ENCODE results near the gene HTRA1. TPM values are rescaled to one million over a fixed set of nuclear protein-coding genes. Genes with fewer than 3 reads are reported as not detected.

HTRA1 gene
- total RNA-seq, 4 donors from 2014 or later, result 55.2 to 99.5 (median 80.6) TPM

DNA sequence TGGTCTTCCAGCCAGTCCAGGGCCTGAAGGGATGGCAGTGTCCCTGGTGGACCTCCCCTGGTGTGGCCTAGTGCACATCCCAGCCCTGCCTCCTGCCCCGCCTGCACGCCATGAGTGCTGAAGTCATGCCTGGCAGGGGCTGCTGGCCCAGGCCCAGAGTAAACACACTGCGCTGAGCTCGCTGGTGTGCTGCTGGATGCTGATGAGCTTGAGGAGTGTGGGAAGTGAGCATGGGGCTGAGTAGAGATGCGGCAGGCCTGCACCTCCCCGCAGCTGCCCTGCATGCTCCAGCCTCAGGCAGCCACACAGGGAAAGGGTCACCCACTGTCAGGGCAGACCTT lies 43.2 kb downstream of the HTRA1 start:
- Histone ChIP-seq H3K4me3 (no peak overlapping the region), H3K9me3 (no peaks in the 10 kb centered on the region), H3K4me1 (peaks cover 24% of the 10 kb centered on the region), H3K36me3 (peaks cover 27% of the 10 kb centered on the region), H3K27ac (peak overlapping the region; percentile 14), H3K27me3 (no peaks in the 10 kb centered on the region)
- TF ChIP-seq POLR2A (IDR thresholded peaks at IDR 0.05) (no peak), POLR2AphosphoS5 (IDR thresholded peaks at IDR 0.05) (no peak), EP300 (IDR thresholded peaks at IDR 0.05) (no peak)
- TF ChIP-seq, protein P1, sequence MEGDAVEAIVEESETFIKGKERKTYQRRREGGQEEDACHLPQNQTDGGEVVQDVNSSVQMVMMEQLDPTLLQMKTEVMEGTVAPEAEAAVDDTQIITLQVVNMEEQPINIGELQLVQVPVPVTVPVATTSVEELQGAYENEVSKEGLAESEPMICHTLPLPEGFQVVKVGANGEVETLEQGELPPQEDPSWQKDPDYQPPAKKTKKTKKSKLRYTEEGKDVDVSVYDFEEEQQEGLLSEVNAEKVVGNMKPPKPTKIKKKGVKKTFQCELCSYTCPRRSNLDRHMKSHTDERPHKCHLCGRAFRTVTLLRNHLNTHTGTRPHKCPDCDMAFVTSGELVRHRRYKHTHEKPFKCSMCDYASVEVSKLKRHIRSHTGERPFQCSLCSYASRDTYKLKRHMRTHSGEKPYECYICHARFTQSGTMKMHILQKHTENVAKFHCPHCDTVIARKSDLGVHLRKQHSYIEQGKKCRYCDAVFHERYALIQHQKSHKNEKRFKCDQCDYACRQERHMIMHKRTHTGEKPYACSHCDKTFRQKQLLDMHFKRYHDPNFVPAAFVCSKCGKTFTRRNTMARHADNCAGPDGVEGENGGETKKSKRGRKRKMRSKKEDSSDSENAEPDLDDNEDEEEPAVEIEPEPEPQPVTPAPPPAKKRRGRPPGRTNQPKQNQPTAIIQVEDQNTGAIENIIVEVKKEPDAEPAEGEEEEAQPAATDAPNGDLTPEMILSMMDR (IDR thresholded peaks at IDR 0.05), result no peak
- WGBS, result 43% methylated on average over 4 of the region's 6 CpGs
- peak in 1 of 2 donors; percentile 83 for DNase-seq (ENCODE audit: low spot score in 2 of 2)

DNA sequence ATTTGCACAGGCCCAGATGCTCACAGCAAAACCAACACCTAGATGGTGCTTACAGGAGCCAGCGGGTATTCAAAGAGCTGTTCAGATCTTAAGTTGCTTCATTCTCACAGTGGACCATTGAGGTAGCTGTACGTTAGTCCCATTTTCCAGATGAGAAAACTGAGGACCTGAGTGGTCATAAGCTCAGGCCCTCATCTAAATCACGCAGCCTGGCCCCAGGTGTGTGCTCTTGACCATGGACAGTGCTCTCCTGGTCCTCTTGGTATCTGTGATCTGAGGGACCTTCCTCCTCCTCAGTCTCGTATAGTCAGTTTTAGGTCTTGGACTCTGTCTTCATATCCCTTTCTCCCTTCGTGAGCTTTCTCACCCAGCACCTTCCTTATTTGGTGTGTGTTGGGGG lies 43.7 kb downstream of the HTRA1 start:
- Histone ChIP-seq H3K9me3 (no peaks in the 10 kb centered on the region), H3K27me3 (no peaks in the 10 kb centered on the region), H3K4me3 (no peak overlapping the region), H3K4me1 (peaks cover 20% of the 10 kb centered on the region), H3K27ac (no peak overlapping the region), H3K36me3 (peaks cover 31% of the 10 kb centered on the region)
- DNase-seq (ENCODE audit: low spot score in 2 of 2), result no peak
- WGBS, result 93% methylated on average over 5 of the region's 5 CpGs
- TF ChIP-seq EP300 (IDR thresholded peaks at IDR 0.05) (no peak), POLR2A (IDR thresholded peaks at IDR 0.05) (no peak)

DNA sequence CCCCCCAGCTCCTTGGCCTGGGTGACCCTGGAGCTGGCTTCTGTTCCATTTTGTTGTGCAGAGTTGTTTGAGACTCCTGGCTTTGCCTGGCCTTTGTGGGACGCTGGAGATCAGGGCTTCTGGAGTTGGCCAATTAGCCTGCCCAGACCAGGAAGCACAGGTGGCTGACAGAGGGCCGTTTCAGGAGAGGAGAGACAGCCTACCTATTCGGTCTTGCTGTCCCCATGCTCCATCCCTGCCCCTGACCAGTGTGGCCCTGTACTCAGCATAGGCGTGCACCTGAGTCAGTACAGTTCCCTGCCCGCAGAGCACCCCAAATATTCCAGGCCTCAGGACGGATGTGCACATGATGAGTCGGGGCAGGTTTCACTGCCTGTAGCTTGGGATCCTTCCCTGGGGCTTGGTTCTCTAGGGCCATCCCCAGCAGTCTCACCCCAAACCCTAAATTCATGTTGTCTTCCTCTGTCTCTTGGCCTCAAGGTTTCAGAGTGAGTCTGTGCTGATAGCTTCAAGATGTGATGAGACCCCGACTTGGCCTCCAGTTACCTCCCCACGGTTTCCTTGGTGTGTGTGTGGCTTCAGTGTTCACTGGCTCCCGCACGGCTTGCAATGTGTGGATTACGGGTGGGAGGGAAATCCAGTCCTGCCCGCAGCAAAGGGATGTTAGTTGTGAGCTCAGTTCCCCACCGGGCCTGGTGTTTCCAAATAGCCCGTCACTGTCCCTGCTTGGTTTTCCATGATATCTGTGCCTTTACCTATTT lies 44.7 kb downstream of the HTRA1 start:
- DNase-seq (ENCODE audit: low spot score in 2 of 2), result no peak
- Histone ChIP-seq H3K36me3 (peaks cover 41% of the 10 kb centered on the region), H3K4me3 (no peak overlapping the region), H3K4me1 (peaks cover 12% of the 10 kb centered on the region), H3K27ac (no peak overlapping the region), H3K9me3 (no peaks in the 10 kb centered on the region), H3K27me3 (no peaks in the 10 kb centered on the region)
- TF ChIP-seq, protein P1 (IDR thresholded peaks at IDR 0.05), result no peak
- no peak for TF ChIP-seq EP300 (IDR thresholded peaks at IDR 0.05)
- no peak for TF ChIP-seq POLR2AphosphoS5 (IDR thresholded peaks at IDR 0.05)
- no peak for TF ChIP-seq POLR2A (IDR thresholded peaks at IDR 0.05)
- 92% methylated on average over 13 of the region's 15 CpGs for WGBS

DNA sequence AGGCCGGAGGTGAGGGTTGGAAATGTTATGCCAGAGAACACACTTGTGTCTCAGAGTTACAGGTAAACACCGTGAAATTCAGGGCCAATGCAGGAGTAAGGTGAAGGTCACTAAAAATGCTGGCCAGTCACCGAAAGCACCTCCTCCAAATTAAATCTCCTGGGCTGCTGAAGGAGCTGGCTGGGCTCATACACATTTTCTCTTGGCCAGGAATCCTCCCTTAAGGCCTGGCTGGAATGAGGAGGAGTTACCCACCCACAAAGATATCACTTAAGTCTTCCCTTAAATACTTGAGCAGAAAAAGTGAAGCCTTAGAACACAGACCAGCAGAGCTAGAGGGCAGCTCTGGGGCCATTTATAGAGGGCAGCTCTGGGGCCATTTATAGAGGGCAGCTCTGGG lies 46.3 kb downstream of the HTRA1 start:
- Histone ChIP-seq H3K4me3 (no peak overlapping the region), H3K27ac (no peak overlapping the region), H3K36me3 (peaks cover 56% of the 10 kb centered on the region), H3K4me1 (peaks cover 12% of the 10 kb centered on the region), H3K27me3 (no peaks in the 10 kb centered on the region), H3K9me3 (no peaks in the 10 kb centered on the region)
- 78% methylated on average over 3 of the region's 3 CpGs for WGBS
- TF ChIP-seq POLR2A (IDR thresholded peaks at IDR 0.05) (no peak), EP300 (IDR thresholded peaks at IDR 0.05) (no peak), POLR2AphosphoS5 (IDR thresholded peaks at IDR 0.05) (no peak)
- TF ChIP-seq, protein P1 (IDR thresholded peaks at IDR 0.05), result no peak
- no peak for DNase-seq (ENCODE audit: low spot score in 2 of 2)

DNA sequence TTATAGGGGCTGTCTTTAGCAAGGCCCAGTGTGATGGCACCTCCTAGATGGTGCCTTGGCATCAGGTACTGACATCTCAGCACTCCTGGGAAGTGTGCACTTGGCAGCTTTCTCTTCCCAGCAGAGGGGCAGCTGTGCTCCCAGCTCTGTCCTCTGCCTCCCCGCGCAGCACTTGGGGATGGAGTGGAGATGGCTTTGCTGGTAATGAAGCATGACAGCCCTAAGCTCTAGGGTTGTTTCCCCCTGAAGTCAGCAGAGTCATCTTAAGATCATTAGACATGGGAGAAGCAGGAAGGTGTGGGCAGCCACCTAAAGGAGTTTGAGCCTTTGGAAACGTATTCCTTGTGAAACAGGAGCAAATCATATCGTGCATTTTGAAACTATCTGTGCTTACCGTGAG lies 46.7 kb downstream of the HTRA1 start:
- DNase-seq (ENCODE audit: low spot score in 2 of 2), result no peak
- 85% methylated on average over 5 of the region's 5 CpGs for WGBS
- Histone ChIP-seq H3K27ac (no peak overlapping the region), H3K4me3 (no peak overlapping the region), H3K36me3 (peaks cover 56% of the 10 kb centered on the region), H3K4me1 (peaks cover 12% of the 10 kb centered on the region), H3K9me3 (no peaks in the 10 kb centered on the region), H3K27me3 (no peaks in the 10 kb centered on the region)
- no peak for TF ChIP-seq POLR2A (IDR thresholded peaks at IDR 0.05)
- TF ChIP-seq, protein P1 (IDR thresholded peaks at IDR 0.05), result no peak
- no peak for TF ChIP-seq POLR2AphosphoS5 (IDR thresholded peaks at IDR 0.05)
- TF ChIP-seq EP300 (IDR thresholded peaks at IDR 0.05), result no peak
